DND-41 (cell line): ENCODE results near the gene CSNK1G3.

Experiments
- ATAC-seq: fragments of 200-7000 bp; cut with Tn5 transposase; 3 replicates; pipeline ENCODE4 v1.9.1; 2021; ENCODE audit warnings: low read depth; ENCODE audit not compliant: insufficient read depth
- DNase-seq: peaks from one replicate; pipeline ENCODE4 v3.0.0-alpha.2; 2020
- H2AFZ ChIP-seq: 2 replicates; pipeline ENCODE4 v1.6.0; 2012; ENCODE audit warnings: low read depth, low read length
- H3K27ac ChIP-seq: 2 replicates; pipeline ENCODE4 v1.5.1; 2012; ENCODE audit warnings: low read length, inconsistent platforms
- H3K27me3 ChIP-seq: fragments of 200-600 bp; sonication (generic); 2 replicates; pipeline ENCODE4 v1.6.0; 2012; ENCODE audit warnings: low read length, mild to moderate bottlenecking, inconsistent platforms; ENCODE audit not compliant: insufficient read depth, poor library complexity
- H3K36me3 ChIP-seq: 2 replicates; pipeline ENCODE4 v1.5.1; 2012; ENCODE audit warnings: low read length, inconsistent platforms; ENCODE audit not compliant: insufficient read depth
- H3K4me1 ChIP-seq: 2 replicates; pipeline ENCODE4 v1.5.1; 2012; ENCODE audit warnings: mild to moderate bottlenecking, low read length; ENCODE audit not compliant: insufficient read depth
- H3K4me2 ChIP-seq: 2 replicates; pipeline ENCODE4 v1.6.0; 2012; ENCODE audit warnings: mild to moderate bottlenecking, moderate library complexity, low read length, inconsistent platforms; ENCODE audit not compliant: insufficient read depth
- H3K4me3 ChIP-seq, 2 experiments: fragments of 200-600 bp in 1 of 2; shearing (Covaris generic) in 1 of 2; 2 replicates each; pipeline ENCODE4 v1.5.1; 2012 to 2016; ENCODE audit warnings: inconsistent platforms in 2 of 2, low read length in 2 of 2, mild to moderate bottlenecking in 2 of 2, low read depth in 1 of 2, moderate library complexity in 1 of 2
- H3K79me2 ChIP-seq: 2 replicates; pipeline ENCODE4 v1.6.0; 2012; ENCODE audit warnings: low read length, inconsistent platforms; ENCODE audit not compliant: insufficient read depth
- H3K9ac ChIP-seq: 2 replicates; pipeline ENCODE4 v1.6.0; 2012; ENCODE audit warnings: low read depth, mild to moderate bottlenecking, inconsistent platforms, low read length, moderate library complexity
- H3K9me3 ChIP-seq: 2 replicates; pipeline ENCODE4 v1.5.1; 2012; ENCODE audit warnings: low read length, moderate library complexity, mild to moderate bottlenecking, inconsistent platforms; ENCODE audit not compliant: insufficient read depth, severe bottlenecking
- H4K20me1 ChIP-seq: 2 replicates; pipeline ENCODE4 v1.6.0; 2012; ENCODE audit warnings: low read length; ENCODE audit not compliant: insufficient read depth
- CTCF ChIP-seq: IDR thresholded peaks from 2 replicates; pipeline ENCODE4 v1.5.1; 2012; ENCODE audit warnings: borderline replicate concordance, low read length, moderate library complexity, mild to moderate bottlenecking; ENCODE audit not compliant: poor library complexity, severe bottlenecking; ENCODE audit errors: extremely low read depth
- EZH2 ChIP-seq: IDR thresholded peaks from 3 replicates; pipeline ENCODE4 v1.6.1; 2012; ENCODE audit warnings: borderline replicate concordance, low read depth, mild to moderate bottlenecking, moderate library complexity, low read length, inconsistent platforms; ENCODE audit not compliant: severe bottlenecking

CSNK1G3 gene

GRCh38 chr5:123559434-123559775 lies 47.4 kb downstream of the CSNK1G3 start:
- no peak overlapping the region for H3K27ac ChIP-seq
- no peaks in the 10 kb centered on the region for H3K9me3 ChIP-seq
- TF ChIP-seq EZH2 (no peak), CTCF (no peak)
- no peaks in the 10 kb centered on the region for H3K79me2 ChIP-seq
- no peaks in the 10 kb centered on the region for H3K36me3 ChIP-seq
- no peak overlapping the region for H2AFZ ChIP-seq
- DNase-seq = no peak
- H3K4me3 ChIP-seq = no peak overlapping the region
- H3K27me3 ChIP-seq = no peaks in the 10 kb centered on the region
- H3K9ac ChIP-seq = no peak overlapping the region
- no peak overlapping the region for H3K4me2 ChIP-seq
- H3K4me1 ChIP-seq = no peaks in the 10 kb centered on the region
- no peak for ATAC-seq
- H4K20me1 ChIP-seq = no peaks in the 10 kb centered on the region

GRCh38 chr5:123561230-123561629 lies 49.3 kb downstream of the CSNK1G3 start:
- ATAC-seq (no peak), DNase-seq (no peak)
- H3K36me3 ChIP-seq = no peaks in the 10 kb centered on the region
- H3K27me3 ChIP-seq = no peaks in the 10 kb centered on the region
- no peak overlapping the region for H2AFZ ChIP-seq
- no peak overlapping the region for H3K4me2 ChIP-seq
- H3K9me3 ChIP-seq = no peaks in the 10 kb centered on the region
- no peak overlapping the region for H3K4me3 ChIP-seq
- H3K79me2 ChIP-seq = no peaks in the 10 kb centered on the region
- no peaks in the 10 kb centered on the region for H3K4me1 ChIP-seq
- no peak for TF ChIP-seq CTCF
- no peaks in the 10 kb centered on the region for H4K20me1 ChIP-seq
- H3K9ac ChIP-seq = no peak overlapping the region
- H3K27ac ChIP-seq = no peak overlapping the region

GRCh38 chr5:123571927-123572326 lies 60.0 kb downstream of the CSNK1G3 start:
- Histone ChIP-seq H3K9me3 (no peaks in the 10 kb centered on the region), H3K4me1 (no peaks in the 10 kb centered on the region), H2AFZ (no peak overlapping the region), H3K9ac (no peak overlapping the region), H4K20me1 (no peaks in the 10 kb centered on the region), H3K4me2 (no peak overlapping the region), H3K27ac (no peak overlapping the region), H3K4me3 (no peak overlapping the region), H3K27me3 (no peaks in the 10 kb centered on the region), H3K79me2 (no peaks in the 10 kb centered on the region), H3K36me3 (no peaks in the 10 kb centered on the region)
- DNase-seq = no peak
- no peak for ATAC-seq
- no peak for TF ChIP-seq EZH2
- TF ChIP-seq CTCF = no peak

- Histone ChIP-seq H3K79me2 (no peaks in the 10 kb centered on the region), H3K27me3 (no peaks in the 10 kb centered on the region), H2AFZ (no peak overlapping the region), H3K36me3 (no peaks in the 10 kb centered on the region), H3K9me3 (no peaks in the 10 kb centered on the region), H3K4me1 (no peaks in the 10 kb centered on the region), H3K27ac (no peak overlapping the region), H3K4me2 (no peak overlapping the region), H4K20me1 (no peaks in the 10 kb centered on the region), H3K4me3 (no peak overlapping the region), H3K9ac (no peak overlapping the region)
- ATAC-seq = no peak
- TF ChIP-seq CTCF = no peak
- TF ChIP-seq EZH2 = no peak
- DNase-seq = no peak
Observed at GRCh38 chr5:123578390-123578789, 66.4 kb downstream of the CSNK1G3 start.
